Activated effector memory CD4-positive, alpha-beta T cell treated with anti-CD3 and anti-CD28 coated beads, Interleukin-2, amount 50 U/mL, for 16 hours (primary cell): ENCODE results near the gene CNN2.

Source experiments
- DNase-seq: peaks from one replicate; pipeline ENCODE4 v3.0.0-alpha.2; 2020

CNN2 gene

DNA sequence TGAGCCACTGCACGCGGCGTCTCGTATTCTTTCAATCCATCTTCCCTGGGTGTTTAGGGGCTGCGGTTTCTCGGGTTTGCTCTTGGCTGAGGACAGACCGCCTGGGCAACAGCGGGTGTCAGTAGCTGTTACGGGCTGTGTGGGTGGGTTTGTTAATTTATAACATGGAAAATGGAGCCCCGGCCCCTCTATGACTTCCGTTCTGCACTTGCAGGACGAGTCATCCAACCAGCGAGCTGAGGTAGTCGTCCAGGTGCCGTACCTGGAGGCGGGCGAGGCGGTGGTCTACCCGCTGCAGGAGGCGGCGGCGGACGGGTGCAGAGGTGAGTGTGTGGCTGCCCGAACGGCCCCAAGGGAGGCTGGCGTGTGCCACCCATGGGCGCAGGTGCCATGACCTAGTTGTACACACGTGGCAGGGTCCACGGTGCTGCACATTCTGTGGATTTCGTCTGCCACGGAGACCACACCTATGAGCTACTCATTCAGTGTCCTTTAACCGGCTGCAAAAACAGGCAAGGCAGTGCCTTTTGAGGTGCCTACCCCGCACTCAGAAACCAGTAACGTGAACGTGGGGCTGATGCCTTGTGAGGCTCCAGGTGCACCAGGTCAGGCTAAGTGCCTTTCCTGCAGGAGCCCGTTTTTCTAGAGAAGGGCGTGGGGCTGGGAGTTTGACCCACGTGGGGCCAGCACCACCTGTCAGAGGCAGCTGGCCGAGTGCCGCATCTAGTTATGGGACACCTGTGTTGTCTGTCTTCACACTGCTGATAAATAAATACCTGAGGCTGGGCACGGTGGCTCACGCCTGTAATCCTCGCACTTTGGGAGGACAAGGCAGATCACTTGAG, 57.8 kb downstream of the CNN2 start:
- no peak for DNase-seq

DNA sequence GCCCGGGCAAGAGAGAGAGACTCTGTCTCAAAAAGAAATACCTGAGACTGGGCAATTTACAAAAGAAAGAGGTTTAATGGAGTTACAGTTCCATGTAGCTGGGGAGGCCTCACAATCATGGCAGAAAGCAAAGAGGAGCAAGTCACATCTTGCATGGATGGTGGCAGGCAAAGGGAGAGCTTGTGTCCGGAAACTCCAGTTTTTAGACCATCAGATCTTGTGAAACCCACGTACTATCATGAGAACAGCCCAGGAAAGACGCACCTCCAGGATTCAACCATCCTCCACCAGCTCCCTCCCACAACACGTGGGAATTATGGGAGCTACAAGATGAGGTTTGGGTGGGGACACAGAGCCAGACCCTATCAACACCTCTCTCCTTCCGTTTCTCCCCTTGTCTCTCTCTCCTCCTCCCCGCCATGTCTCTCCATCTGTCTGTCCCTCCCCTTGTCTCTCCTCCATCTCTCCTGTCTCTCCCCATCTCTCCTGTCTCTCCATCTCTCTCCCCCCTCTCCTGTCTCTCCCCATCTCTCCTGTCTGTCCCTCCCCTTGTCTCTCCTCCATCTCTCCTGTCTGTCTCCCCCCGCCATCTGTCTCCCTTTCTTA, 58.7 kb downstream of the CNN2 start:
- no peak for DNase-seq

DNA sequence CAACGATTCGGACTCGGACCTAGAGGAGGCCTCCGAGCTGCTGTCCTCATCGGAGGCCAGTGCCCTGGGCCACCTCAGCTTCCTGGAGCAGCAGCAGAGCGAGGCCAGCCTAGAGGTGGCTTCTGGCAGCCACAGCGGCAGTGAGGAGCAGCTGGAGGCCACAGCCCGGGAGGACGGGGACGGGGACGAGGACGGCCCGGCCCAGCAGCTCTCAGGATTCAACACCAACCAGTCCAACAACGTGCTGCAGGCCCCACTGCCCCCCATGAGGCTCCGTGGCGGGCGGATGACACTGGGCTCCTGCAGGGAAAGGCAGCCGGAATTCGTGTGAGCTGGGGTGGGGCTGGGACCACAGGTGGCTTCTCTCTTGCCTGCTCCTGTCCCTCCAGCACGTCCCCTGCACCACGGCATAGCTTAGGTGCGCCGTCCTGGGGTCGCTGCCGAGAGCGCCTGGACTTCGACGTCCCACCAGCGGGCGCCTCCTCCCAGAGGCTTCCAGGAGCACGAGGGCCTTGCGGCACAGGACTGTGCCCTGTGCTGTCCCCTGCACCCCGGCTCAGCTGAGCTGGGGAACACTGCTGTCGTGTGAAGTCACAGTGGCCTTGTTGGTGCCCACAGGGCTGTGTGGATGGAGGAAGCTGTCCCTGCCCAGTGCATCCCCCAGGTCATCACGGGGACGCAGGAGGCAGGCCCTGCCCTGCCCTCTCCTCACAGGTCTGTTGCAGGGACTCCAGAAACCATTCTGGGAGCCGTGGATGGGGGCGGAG, 59.5 kb downstream of the CNN2 start:
- no peak for DNase-seq

DNA sequence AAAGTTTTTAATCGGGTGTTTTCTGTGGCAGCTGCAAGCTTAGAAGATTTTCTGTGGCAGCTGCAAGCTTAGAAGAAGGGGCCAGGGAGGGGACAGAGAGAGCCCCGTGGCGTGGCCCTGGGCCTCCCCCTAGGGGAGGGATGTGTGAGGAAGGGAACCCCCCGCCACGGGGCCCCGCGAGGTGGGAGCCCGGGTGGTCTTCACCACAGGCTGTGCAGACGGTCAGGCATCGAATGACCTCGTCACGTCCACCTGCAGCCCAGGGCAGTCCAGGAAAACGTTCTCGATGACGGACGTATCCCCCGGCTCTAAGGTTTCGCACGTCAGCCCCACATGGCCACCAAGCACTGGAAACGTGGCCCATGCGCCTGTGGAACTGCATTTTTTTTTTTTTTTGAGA, 60.2 kb downstream of the CNN2 start:
- DNase-seq = no peak

DNA sequence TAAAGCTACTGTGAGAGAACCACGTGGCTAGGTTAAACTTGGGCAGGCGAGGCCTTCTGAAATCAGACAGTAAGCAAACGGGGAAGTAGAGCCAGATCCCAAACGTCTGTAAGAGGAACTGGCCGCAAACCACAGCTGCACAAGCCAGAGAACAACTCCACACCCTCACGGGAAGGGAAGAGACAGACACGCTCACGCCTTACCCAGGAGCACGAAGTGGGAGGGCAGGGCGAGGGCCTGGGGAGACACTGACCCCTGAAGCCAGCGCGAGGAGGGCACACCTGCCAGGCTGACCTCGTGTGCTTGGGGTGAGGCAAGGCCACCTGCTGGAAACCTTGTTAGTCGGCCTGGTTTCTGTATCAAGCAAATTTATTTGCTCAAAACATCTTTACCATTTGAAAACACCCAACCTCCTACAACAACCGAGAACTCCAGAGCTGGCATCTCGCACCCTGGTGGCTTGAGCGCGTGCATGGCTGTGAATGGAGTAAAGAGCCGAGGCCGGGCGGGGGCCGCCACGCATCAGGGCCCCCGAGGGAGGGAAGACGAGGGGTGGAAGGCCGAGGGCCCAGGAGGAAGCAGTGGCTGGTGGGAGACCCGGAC, 61.5 kb downstream of the CNN2 start:
- no peak for DNase-seq

DNA sequence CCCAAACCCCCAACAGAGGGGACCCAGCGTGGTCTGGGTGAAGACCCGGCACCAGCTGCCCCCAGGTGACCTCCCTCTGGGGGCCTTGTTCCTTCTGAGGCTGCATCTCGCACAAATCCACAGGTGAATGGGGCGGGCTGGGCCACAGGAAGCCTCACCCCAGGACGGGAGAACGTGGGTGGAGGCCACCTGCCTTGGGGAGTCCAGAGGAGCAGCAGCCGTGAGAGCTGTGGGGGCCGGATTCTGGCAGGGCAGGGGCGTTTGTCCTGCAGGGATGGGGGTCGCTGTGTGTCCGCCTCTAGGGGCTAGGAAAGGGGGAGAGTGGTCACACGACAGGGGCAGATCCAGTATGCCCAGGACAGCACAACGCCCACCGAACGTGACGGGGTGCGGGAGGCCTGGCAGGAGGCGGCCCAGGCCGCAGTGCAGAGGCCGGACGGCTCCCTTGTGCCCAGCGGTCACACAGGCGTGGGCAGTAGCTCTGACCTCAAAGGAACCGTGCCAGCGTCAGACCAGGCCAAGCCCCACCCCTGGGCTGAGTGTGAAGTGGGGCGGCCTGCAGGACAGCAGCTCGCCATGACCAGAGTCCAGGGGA, 62.1 kb downstream of the CNN2 start:
- no peak for DNase-seq
